GM12878 (cell line): Measurements from ENCODE around the gene TFDP1. TPM values are rescaled to one million over a fixed set of nuclear protein-coding genes. Genes with fewer than 3 reads are reported as not detected.

ENCODE experiments used
- ATAC-seq: fragments of 200-7000 bp; cut with Tn5 transposase; 3 replicates; pipeline ENCODE4 v1.9.1; 2020; ENCODE audit warnings: mild to moderate bottlenecking, moderate library complexity
- BruUV-seq: library from RNA; stranded (reverse); fragments of 400-500 nt; replicated peaks from 2 replicates; lab custom pipeline; 2021; lab: Mats Ljungman, UMichigan
- CTCF ChIA-PET: fragments of 300-600 bp; sonication (Branson Sonifier 250); formaldehyde crosslinking; extraction: SDS; loops from one replicate; lab custom pipeline; 2021; ENCODE audit warnings: inconsistent platforms; lab: Yijun Ruan, JAX
- POLR2A ChIA-PET: fragments of 350-600 bp; formaldehyde crosslinking; extraction: SDS; loops from one replicate; lab custom pipeline; 2021; ENCODE audit warnings: inconsistent platforms; lab: Charles Lee
- RAD21 ChIA-PET: fragments of 300-600 bp; sonication (Branson Sonifier 250); formaldehyde crosslinking; loops from one replicate; lab custom pipeline; 2023; ENCODE audit warnings: antibody characterized with exemption; ENCODE audit not compliant: unreplicated experiment; lab: Charles Lee
- SMC1A ChIA-PET: fragments of 300-600 bp; sonication (Branson Sonifier 250); formaldehyde crosslinking; loops from one replicate; lab custom pipeline; 2023; ENCODE audit not compliant: unreplicated experiment, uncharacterized antibody; lab: Charles Lee
- DNase-seq: peaks from one replicate; pipeline ENCODE4 v3.0.0-alpha.2; 2011; ENCODE audit warnings: low read depth, low spot score
- FAIRE-seq: peaks from 3 replicates; lab custom pipeline; 2011; peaks lifted over from hg19 to GRCh38; lab: Jason Lieb, UNC
- H2AFZ ChIP-seq: 2 replicates; pipeline ENCODE4 v1.6.0; 2011; ENCODE audit warnings: low read depth, low read length, control low read depth; ENCODE audit not compliant: control insufficient read depth
- H3K27ac ChIP-seq: 2 replicates; pipeline ENCODE4 v1.5.1; 2011; ENCODE audit warnings: control low read depth; ENCODE audit not compliant: control insufficient read depth, insufficient read depth
- H3K27me3 ChIP-seq, 2 experiments: replicated peaks in 1 of 2; 2 replicates each; pipeline versions ENCODE4 v1.6.0 to v1.6.1; 2011; ENCODE audit warnings: low read length in 1 of 2; ENCODE audit not compliant: control insufficient read depth in 2 of 2, insufficient read depth in 2 of 2
- H3K36me3 ChIP-seq, 2 experiments: 2 replicates each; pipeline ENCODE4 v1.5.1; 2011; ENCODE audit warnings: low read length in 1 of 2; ENCODE audit not compliant: control insufficient read depth in 2 of 2, insufficient read depth in 2 of 2
- H3K4me1 ChIP-seq: 2 replicates; pipeline ENCODE4 v1.6.1; 2011; ENCODE audit warnings: mild to moderate bottlenecking, low read length, moderate library complexity, mixed read lengths; ENCODE audit not compliant: control insufficient read depth, insufficient read depth
- H3K4me2 ChIP-seq: 2 replicates; pipeline ENCODE4 v1.6.0; 2011; ENCODE audit warnings: control low read depth; ENCODE audit not compliant: control insufficient read depth, insufficient read depth
- H3K4me3 ChIP-seq: fragments of 200-600 bp; sonication (generic); 2 replicates; pipeline ENCODE4 v1.5.1; 2016
- H3K79me2 ChIP-seq: 2 replicates; pipeline ENCODE4 v1.6.0; 2011; ENCODE audit warnings: low read length; ENCODE audit not compliant: control insufficient read depth, insufficient read depth
- H3K9ac ChIP-seq: 2 replicates; pipeline ENCODE4 v1.8.0; 2011; ENCODE audit warnings: low read length, control low read depth, mixed read lengths; ENCODE audit not compliant: control insufficient read depth, insufficient read depth
- H3K9me3 ChIP-seq: replicated peaks from 3 replicates; pipeline ENCODE4 v1.5.1; 2011; ENCODE audit warnings: mild to moderate bottlenecking, low read length; ENCODE audit not compliant: control insufficient read depth, insufficient read depth
- H4K20me1 ChIP-seq: 2 replicates; pipeline ENCODE4 v1.6.0; 2011; ENCODE audit not compliant: control insufficient read depth, insufficient read depth
- CEBPB ChIP-seq, 2 experiments: fragments of 150-350 bp in 1 of 2; IDR thresholded peaks; 2 replicates each; pipeline ENCODE4 v1.6.1; 2012 to 2014; ENCODE audit warnings: low read depth in 2 of 2, low read length in 2 of 2, borderline replicate concordance in 1 of 2, inconsistent platforms in 1 of 2
- CHD2 ChIP-seq: IDR thresholded peaks from 2 replicates; pipeline ENCODE4 v1.6.1; 2011; ENCODE audit warnings: low read depth, low read length, improper control_type of control experiment, borderline replicate concordance
- E2F8 ChIP-seq: fragments of 450-650 bp; IDR thresholded peaks from 2 replicates; pipeline ENCODE4 v1.6.1; 2018; ENCODE audit warnings: mild to moderate bottlenecking, low read depth, moderate library complexity; ENCODE audit not compliant: partially characterized antibody
- EED ChIP-seq: sonication (generic); IDR thresholded peaks from 2 replicates; pipeline ENCODE4 v1.6.1; 2016; ENCODE audit warnings: antibody characterized with exemption, low read depth
- HDAC6 ChIP-seq: fragments of 200-600 bp; sonication (generic); IDR thresholded peaks from one replicate; pipeline ENCODE4 v1.8.0; 2017; ENCODE audit warnings: antibody characterized with exemption; ENCODE audit not compliant: unreplicated experiment
- RBBP5 ChIP-seq: fragments of 200-600 bp; sonication (generic); conservative IDR thresholded peaks from 2 replicates; pipeline ENCODE4 v1.6.1; 2016
- SUPT20H ChIP-seq: IDR thresholded peaks from 2 replicates; pipeline ENCODE4 v1.6.1; 2011; ENCODE audit warnings: low read depth, mild to moderate bottlenecking, low read length, moderate library complexity, borderline replicate concordance; ENCODE audit not compliant: control insufficient read depth
- TCF7 ChIP-seq: IDR thresholded peaks from 2 replicates; pipeline ENCODE4 v1.6.1; 2014; ENCODE audit warnings: antibody characterized with exemption, borderline replicate concordance
- YY1 ChIP-seq: IDR thresholded peaks from 2 replicates; pipeline ENCODE4 v1.6.1; 2011; ENCODE audit warnings: low read depth, mild to moderate bottlenecking, low read length
- ZBTB33 ChIP-seq: fragments of 450-650 bp; IDR thresholded peaks from 2 replicates; pipeline ENCODE4 v1.6.1; 2017; ENCODE audit warnings: mild to moderate bottlenecking
- WGBS: methylation state at CpG from one replicate; pipeline ENCODE4 v1.1.6; 2016; ENCODE audit warnings: low lambda C conversion rate; ENCODE audit not compliant: insufficient replicate concordance, insufficient coverage; ENCODE audit errors: missing lambda C conversion rate; 5-methylcytosine and 5-hydroxymethylcytosine counted together
- in situ Hi-C: fragments of 300-500 bp; cut with MboI; formaldehyde crosslinking; loops from 9 replicates; pipeline ENCODE4 v1.14.3; 2018; ENCODE audit warnings: mixed read lengths
- intact Hi-C: fragments of 100-400 bp; cut with micrococcal nuclease; formaldehyde crosslinking; loops from one replicate; pipeline ENCODE4 v1.14.2; 2022; ENCODE audit not compliant: unreplicated experiment
- polyA plus RNA-seq, 11 experiments: library from polyadenylated mRNA; depleted of rRNA in 4 of 11; unstranded in 6 of 11; stranded (reverse) in 5 of 11; fragments of >200 nt; fragmentation: Nextera tagmentation in 4 of 11; fragmentation: Illumina TruSeq in 1 of 11; extraction: Ambion mirVana in 4 of 11; extraction: Trizol in 1 of 11; gene quantifications; 1 replicate in 1 of 11; 2 replicates in 10 of 11; pipeline versions ENCODE4 v1.2.1 to v1.2.3, GENCODE V29; 2011 to 2016; ENCODE audit warnings: inconsistent platforms in 2 of 11, missing spikeins in 2 of 11, low read depth in 1 of 11
- total RNA-seq, 4 experiments: library from RNA; depleted of rRNA in 3 of 4; stranded (reverse); fragments of >200 nt in 3 of 4; fragmentation: Illumina TruSeq in 1 of 4; extraction: Trizol in 1 of 4; gene quantifications; 2 replicates each; pipeline versions ENCODE4 v1.2.1 to v1.2.3, GENCODE V29; 2013 to 2021

TFDP1 gene
- total and polyA plus RNA-seq, 10 of the 15 experiments (the other 5 are each of a cell fraction or from before 2014, with no cell fraction given), result 37.7 to 254 (median 119) TPM

- DNase-seq, result no peak
- no peaks in the 10 kb centered on the region for H3K9me3 ChIP-seq
- intact Hi-C loops, result no loop called here
- no TSS peak for BruUV-seq
- SMC1A ChIA-PET, result no interaction called here
- FAIRE-seq, result no peak
- TF ChIP-seq RBBP5, result no peak
- TF ChIP-seq EED, result no peak
- TF ChIP-seq HDAC6, result no peak
- no peak for TF ChIP-seq CHD2
- TF ChIP-seq YY1, result no peak
- TF ChIP-seq, all 136 proteins: peak for 0
- in situ Hi-C loops, result no loop called here
- Histone ChIP-seq H4K20me1 (no peaks in the 10 kb centered on the region; the same call in 1 of the 2 replicates), H3K27ac (no peak overlapping the region), H3K36me3 (no peaks in the 10 kb centered on the region), H3K4me2 (no peak overlapping the region), H3K9ac (no peak overlapping the region), H3K4me1 (no peaks in the 10 kb centered on the region), H3K79me2 (no peaks in the 10 kb centered on the region), H3K27me3 (no peaks in the 10 kb centered on the region), H2AFZ (no peak overlapping the region), H3K4me3 (no peak overlapping the region)
- POLR2A ChIA-PET, result no interaction called here
- RAD21 ChIA-PET, result interaction anchor here (0.6 kb wide), 1 partner anchor 181 kb away, joined by 3 read pairs; no protein-coding TSS in a partner anchor
- WGBS, result 58% methylated on average over 17 of the region's 18 CpGs
- CTCF ChIA-PET, result interaction anchor here (0.6 to 2.3 kb wide), 3 partner anchors 26 to 103 kb away, joined by 3 to 20 read pairs (median 4); no protein-coding TSS in a partner anchor
- ATAC-seq, result no peak
Measured at GRCh38 chr13:113560645-113561416, 23.7 kb upstream of the TFDP1 start.

DNA sequence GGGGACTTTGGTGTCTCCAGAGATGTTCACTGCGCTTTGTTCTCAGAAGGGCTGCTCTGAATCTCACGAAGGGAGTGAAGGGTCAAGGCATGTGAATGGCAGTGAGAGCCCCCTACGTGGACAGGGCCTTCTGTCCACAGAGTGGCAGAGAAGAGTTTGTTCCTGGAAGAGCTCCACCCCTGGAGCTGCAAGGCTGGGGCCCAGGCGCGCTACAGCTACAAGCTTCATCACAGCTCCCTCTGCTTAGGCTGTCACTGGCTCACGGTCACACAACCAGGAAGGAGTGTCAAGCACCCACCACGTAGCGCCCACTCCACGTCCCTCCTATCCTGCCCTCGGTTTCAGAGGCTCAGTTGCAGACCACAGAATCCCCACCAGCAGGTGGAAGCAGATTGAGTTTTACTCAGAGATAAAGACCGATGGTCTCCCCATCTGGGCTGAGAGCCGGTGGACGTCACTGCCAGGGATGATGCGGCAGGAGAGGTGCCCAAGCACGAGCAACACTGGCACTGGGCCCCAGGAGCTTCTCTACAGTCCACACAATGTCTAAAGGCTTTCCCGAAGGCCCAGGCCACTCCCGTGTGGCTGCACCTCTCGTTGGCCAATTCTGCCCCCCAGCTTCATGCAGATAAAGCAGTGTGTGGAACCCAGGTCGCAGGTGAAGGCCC, 23.0 kb upstream of the TFDP1 start:
- no peak for FAIRE-seq
- intact Hi-C loops (loop anchor here (1.0 to 2.0 kb wide), 2 partner anchors 103 to 619 kb away; no protein-coding TSS in a partner anchor), in situ Hi-C loops (no loop called here)
- Histone ChIP-seq H3K4me3 (no peak overlapping the region), H3K4me2 (no peak overlapping the region), H2AFZ (no peak overlapping the region), H3K9ac (no peak overlapping the region), H3K27ac (no peak overlapping the region), H4K20me1 (no peaks in the 10 kb centered on the region; the same call in 1 of the 2 replicates), H3K79me2 (no peaks in the 10 kb centered on the region), H3K9me3 (no peaks in the 10 kb centered on the region), H3K4me1 (no peaks in the 10 kb centered on the region), H3K27me3 (no peaks in the 10 kb centered on the region), H3K36me3 (no peaks in the 10 kb centered on the region)
- no peak for DNase-seq
- POLR2A ChIA-PET, result no interaction called here
- 58% methylated on average over 19 of the region's 19 CpGs for WGBS
- CTCF ChIA-PET, result interaction anchor here (1.0 to 2.3 kb wide), 9 partner anchors 8 to 167 kb away, joined by 3 to 20 read pairs (median 4); partner anchors contain the start of gene DCUN1D2
- SMC1A ChIA-PET, result interaction anchor here (1.2 kb wide), 1 partner anchor 73 kb away, joined by 4 read pairs; no protein-coding TSS in a partner anchor
- BruUV-seq, result no TSS peak
- RAD21 ChIA-PET, result interaction anchor here (0.6 to 1.2 kb wide), 4 partner anchors 69 to 182 kb away, joined by 3 to 5 read pairs (median 4); partner anchors contain the start of gene DCUN1D2
- ATAC-seq, result no peak
- TF ChIP-seq ZBTB33 (no peak), TCF7 (no peak), CEBPB (IDR thresholded peaks at IDR 0.05; ENCODE audit: borderline replicate concordance in 1 of 2, low read depth in 2 of 2, low read length in 2 of 2) (no peak), E2F8 (no peak), SUPT20H (no peak)
